Activated T-cell treated with anti-CD3 and anti-CD28 coated beads for 48 hours (primary cell): Measurements from ENCODE around the gene RNF214.
"Not testable (repeated sequence)": the region's sequence is repeated elsewhere in the genome, so short reads cannot be mapped to it uniquely, and the experiment has no call there.

Experiments used
- DNase-seq: peaks from one replicate; pipeline ENCODE4 v3.0.0-alpha.2; 2020; ENCODE audit warnings: low read depth

RNF214 gene

GRCh38 chr11:117197516-117198456 is 34.7 kb upstream of the RNF214 start:
- no peak for DNase-seq

GRCh38 chr11:117198613-117199012 is 33.9 kb upstream of the RNF214 start:
- DNase-seq: no peak

GRCh38 chr11:117199053-117199915 is 33.2 kb upstream of the RNF214 start, which contains the start of gene TAGLN:
TSS of gene TAGLN (plus strand) at chr11:117199370. CDS start at chr11:117203014, 3,644 bp downstream.
- DNase-seq: no peak

- DNase-seq: no peak
Measured at GRCh38 chr11:117199916-117200812, 32.3 kb upstream of the RNF214 start.

- DNase-seq: no peak
Measured at GRCh38 chr11:117200813-117201657, 31.4 kb upstream of the RNF214 start.

- no peak for DNase-seq
Measured at GRCh38 chr11:117201658-117202305, 30.7 kb upstream of the RNF214 start.

- DNase-seq: no peak
Measured at GRCh38 chr11:117202386-117203068, 29.9 kb upstream of the RNF214 start.

GRCh38 chr11:117203069-117203407 is 29.4 kb upstream of the RNF214 start:
- no peak for DNase-seq

- DNase-seq: no peak
Measured at GRCh38 chr11:117204283-117205080, 28.0 kb upstream of the RNF214 start.

- DNase-seq: no peak
Measured at GRCh38 chr11:117205211-117205818, 27.2 kb upstream of the RNF214 start.

GRCh38 chr11:117206111-117206510 is 26.4 kb upstream of the RNF214 start:
- not testable (repeated sequence) for DNase-seq

GRCh38 chr11:117206859-117207258 is 25.6 kb upstream of the RNF214 start:
- not testable (repeated sequence) for DNase-seq

GRCh38 chr11:117207481-117207880 is 25.0 kb upstream of the RNF214 start:
- DNase-seq: not testable (repeated sequence)

- DNase-seq: not testable (repeated sequence)
Measured at GRCh38 chr11:117208710-117209109, 23.8 kb upstream of the RNF214 start.

GRCh38 chr11:117209351-117210125 is 22.9 kb upstream of the RNF214 start:
- not testable (repeated sequence) for DNase-seq

- no peak for DNase-seq
Measured at GRCh38 chr11:117210620-117211019, 21.9 kb upstream of the RNF214 start.

- DNase-seq: no peak
Measured at GRCh38 chr11:117212697-117213355, 19.6 kb upstream of the RNF214 start.
